Gastroesophageal sphincter (tissue), 3 donors: ENCODE data around the gene LITAFD.

ENCODE experiments used
- CTCF ChIP-seq, 4 experiments: fragments of 200-600 bp in 2 of 4; fragments of 450-650 bp in 2 of 4; sonication (generic) in 1 of 4; IDR thresholded peaks; one replicate each; pipeline ENCODE4 v1.5.1; 2017 to 2019; ENCODE audit warnings: antibody characterized with exemption in 4 of 4, mild to moderate bottlenecking in 2 of 4, moderate library complexity in 2 of 4
- POLR2A ChIP-seq, 2 donors: fragments of 450-650 bp; IDR thresholded peaks; one replicate each; pipeline ENCODE4 v1.6.1; 2017; ENCODE audit warnings: antibody characterized with exemption in 2 of 2, mild to moderate bottlenecking in 2 of 2, moderate library complexity in 1 of 2

- TF ChIP-seq CTCF (IDR thresholded peaks at IDR 0.05) = no peak
- TF ChIP-seq POLR2A (IDR thresholded peaks at IDR 0.05) = no peak
Observed at GRCh38 chr16:8862309-8863130, 19.6 kb upstream of the LITAFD start.
